Activated CD4-positive, alpha-beta T cell treated with anti-CD3 and anti-CD28 coated beads, Interleukin-2, amount 50 U/mL, for 16 hours (primary cell): ENCODE results near the gene MYBL2.
"Not testable (repeated sequence)": the region's sequence is repeated elsewhere in the genome, so short reads cannot be mapped to it uniquely, and the experiment has no call there.

Experiments
- DNase-seq: peaks from one replicate; pipeline ENCODE4 v3.0.0-alpha.2; 2020

Gene MYBL2

DNA sequence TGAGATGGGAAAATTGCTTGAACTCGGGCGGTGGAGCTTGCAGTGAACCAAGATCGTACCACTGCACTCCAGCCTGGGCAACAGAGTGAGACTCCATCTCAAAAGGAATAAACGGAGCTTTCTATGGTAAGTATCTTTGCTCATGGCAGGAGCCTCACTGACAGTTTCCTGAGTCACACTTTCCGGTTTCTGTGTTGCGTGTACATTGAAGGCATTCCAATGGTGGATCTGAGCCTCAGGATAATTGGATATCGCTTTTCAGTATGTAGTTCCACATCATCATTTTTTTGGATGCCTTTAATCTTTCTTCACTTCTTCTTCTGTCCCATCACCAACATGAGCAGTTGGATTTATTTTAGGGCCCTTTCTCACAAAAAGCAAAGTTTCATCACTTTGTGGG, 88.5 kb downstream of the MYBL2 start:
- no peak for DNase-seq

DNA sequence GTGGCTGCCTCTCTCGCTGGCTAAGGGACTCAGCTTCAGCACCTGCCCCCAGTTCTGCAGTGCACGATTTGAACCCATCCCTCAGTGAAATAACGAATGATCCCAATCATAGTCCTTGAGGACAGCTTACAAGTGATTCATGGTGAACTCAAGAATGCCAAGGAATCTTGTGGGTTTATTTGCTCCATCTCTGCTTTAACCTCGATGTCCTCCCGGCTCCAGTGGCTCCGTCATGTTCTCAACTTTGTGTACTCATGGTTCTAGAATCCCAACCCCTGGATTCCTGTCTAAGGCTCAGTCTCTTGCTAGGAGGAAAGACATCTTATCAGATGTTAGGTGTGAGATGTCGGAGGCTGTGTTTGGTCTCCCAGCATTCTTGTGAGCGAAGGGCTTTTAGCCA, 88.9 kb downstream of the MYBL2 start:
- no peak for DNase-seq

DNA sequence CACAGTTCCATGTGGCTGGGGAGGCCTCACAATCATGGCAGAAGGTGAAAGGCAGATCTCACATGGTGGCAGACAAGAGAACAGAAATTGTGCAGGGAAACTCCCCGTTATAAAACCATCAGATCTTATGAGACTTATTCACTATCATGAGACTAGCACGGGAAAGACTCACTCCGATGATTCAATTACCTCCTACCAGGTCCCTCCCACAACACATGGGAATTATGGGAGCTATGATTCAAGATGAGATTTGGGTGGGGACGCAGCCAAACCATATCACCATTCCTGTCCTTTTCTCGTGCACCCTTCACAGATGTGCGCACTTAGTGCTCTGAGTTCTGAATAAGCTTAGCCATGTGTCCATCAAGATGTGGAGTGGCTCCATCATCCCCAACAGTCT, 91.0 kb downstream of the MYBL2 start:
- not testable (repeated sequence) for DNase-seq

DNA sequence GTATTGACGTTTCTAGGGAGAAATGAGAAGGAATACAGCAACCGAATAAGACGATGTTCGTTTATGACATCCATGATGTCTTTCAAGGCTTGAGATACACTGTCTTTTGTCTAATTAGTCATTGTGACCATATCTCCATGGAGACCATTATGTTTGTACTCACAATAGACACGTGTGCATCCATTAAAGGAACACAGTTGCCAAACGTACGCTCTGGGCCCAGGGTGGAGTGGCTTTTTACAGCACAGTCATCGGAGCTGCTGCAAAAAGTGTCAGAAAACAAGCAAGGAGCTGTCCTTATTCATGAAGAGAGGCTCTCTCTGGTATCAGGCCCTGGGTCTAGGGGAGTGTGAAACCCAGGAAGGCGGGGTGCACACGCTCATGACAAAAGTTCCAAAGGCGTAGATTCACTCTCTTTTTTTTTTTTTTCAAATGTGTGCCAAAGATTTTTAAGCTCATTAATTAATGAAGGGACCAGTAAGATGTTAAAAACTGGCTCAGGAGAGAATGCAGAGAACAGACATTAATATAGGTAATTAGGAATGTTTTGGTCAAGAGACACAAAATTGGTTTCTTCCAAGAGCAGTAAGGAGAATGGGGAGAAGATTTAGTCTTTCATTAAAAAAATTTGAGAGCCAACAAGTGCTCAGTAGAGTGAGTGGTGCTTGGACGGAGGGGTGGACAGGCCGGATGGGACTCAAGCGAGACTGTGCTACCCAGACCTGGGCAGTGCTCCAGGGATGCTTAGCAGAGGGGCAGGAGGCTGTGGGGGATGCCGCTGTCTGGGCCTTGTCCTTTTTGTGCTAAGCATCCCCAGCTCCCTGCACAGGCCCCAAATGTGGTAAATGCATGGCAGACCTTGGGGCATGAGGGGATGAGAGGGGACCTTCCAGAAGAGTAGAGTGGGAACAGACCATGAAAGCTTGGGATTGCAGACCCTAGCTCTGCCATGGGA, 94.7 kb downstream of the MYBL2 start:
- no peak for DNase-seq

DNA sequence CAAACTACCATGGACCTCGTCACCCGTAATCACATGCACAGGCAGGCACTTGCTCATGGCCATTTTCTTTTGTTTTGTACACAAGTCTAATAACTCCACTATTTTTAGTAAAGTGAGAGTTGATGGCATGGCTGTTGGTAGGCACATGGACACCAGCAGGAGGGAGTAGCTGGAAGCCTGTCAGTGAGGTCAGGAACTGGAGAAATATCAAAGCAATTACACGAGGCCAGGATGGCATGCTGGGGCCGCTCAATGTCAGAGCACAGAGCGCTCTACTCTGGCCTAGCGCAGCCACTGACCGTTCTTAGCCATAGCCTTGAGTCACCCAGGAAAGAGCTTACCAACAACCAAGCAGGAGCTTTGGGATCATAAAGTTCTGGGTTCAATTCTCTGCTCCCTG, 96.0 kb downstream of the MYBL2 start:
- DNase-seq: no peak

DNA sequence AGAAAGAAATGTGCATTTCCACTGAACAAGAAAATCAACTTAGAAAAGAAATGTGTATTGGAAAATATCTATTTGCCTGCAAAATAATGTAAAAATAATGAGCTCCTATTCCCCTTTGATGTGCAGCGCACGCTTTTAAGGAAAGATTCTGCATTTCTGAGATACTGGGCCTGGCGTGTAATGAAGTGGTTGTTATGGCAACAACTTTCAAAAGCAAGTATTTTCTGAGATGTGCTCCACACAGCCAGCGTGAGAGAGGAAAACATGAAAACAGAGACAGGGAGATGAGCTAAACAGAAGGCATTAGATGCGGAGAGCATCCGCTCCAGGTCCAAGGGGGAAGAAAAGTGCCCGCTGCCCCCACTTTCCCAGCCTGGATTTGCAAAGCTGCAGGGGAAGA, 99.0 kb downstream of the MYBL2 start:
- DNase-seq: no peak
